ENCODE data around the gene MSH4.
"Not testable (repeated sequence)": the region's sequence is repeated elsewhere in the genome, so short reads cannot be mapped to it uniquely, and the experiment has no call there.

DNA sequence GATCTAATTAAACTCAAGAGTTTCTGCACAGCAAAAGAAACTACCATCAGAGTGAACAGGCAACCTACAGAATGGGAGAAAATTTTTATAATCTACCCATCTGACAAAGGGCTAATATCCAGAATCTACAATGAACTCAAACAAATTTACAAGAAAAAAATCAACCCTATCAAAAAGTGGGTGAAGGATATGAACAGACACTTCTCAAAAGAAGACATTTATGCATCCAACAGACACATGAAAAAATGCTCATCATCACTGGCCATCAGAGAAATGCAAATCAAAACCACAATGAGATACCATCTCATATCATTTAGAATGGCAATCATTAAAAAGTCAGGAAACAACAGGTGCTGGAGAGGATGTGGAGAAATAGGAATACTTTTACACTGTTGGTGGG is 39.5 kb upstream of the MSH4 start:
- TF ChIP-seq, protein P1, sequence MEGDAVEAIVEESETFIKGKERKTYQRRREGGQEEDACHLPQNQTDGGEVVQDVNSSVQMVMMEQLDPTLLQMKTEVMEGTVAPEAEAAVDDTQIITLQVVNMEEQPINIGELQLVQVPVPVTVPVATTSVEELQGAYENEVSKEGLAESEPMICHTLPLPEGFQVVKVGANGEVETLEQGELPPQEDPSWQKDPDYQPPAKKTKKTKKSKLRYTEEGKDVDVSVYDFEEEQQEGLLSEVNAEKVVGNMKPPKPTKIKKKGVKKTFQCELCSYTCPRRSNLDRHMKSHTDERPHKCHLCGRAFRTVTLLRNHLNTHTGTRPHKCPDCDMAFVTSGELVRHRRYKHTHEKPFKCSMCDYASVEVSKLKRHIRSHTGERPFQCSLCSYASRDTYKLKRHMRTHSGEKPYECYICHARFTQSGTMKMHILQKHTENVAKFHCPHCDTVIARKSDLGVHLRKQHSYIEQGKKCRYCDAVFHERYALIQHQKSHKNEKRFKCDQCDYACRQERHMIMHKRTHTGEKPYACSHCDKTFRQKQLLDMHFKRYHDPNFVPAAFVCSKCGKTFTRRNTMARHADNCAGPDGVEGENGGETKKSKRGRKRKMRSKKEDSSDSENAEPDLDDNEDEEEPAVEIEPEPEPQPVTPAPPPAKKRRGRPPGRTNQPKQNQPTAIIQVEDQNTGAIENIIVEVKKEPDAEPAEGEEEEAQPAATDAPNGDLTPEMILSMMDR (IDR thresholded peaks at IDR 0.05; ENCODE audit: low read depth, low read length, poor library complexity, severe bottlenecking): not testable (repeated sequence)
- not testable (repeated sequence) for TF ChIP-seq EZH2phosphoT487 (IDR thresholded peaks at IDR 0.05; ENCODE audit: borderline replicate concordance, low read length)

Measured in DOHH2 (cell line).